Esophagus mucosa (tissue), 1 donor: Measurements from ENCODE around the gene THADA. TPM values are rescaled to one million over a fixed set of nuclear protein-coding genes. Genes with fewer than 3 reads are reported as not detected.

ENCODE experiments used
- ATAC-seq: fragments of 200-7000 bp; cut with Tn5 transposase; one replicate; pipeline ENCODE4 v1.9.1; 2020
- total RNA-seq: library from RNA; stranded (reverse); gene quantifications from one replicate; pipeline ENCODE4 v1.2.4, GENCODE V29; 2023
- donor health status: DM: yes; HTN: yes; CAD: no.

Gene THADA
- total RNA-seq, 1 donor from 2014 or later, result 20.8 TPM

- ATAC-seq, result no peak
Measured at GRCh38 chr2:43376523-43377198, 219.2 kb downstream of the THADA start.

GRCh38 chr2:43375746-43376522 lies 219.9 kb downstream of the THADA start:
- no peak for ATAC-seq

- no peak for ATAC-seq
Measured at GRCh38 chr2:43372416-43373081, 223.3 kb downstream of the THADA start.

GRCh38 chr2:43370705-43371104 lies 225.1 kb downstream of the THADA start:
- ATAC-seq, result no peak

GRCh38 chr2:43370146-43370545 lies 225.7 kb downstream of the THADA start:
- ATAC-seq, result no peak

GRCh38 chr2:43368483-43369385 lies 227.1 kb downstream of the THADA start:
- ATAC-seq, result no peak

- ATAC-seq, result no peak
Measured at GRCh38 chr2:43367012-43367782, 228.6 kb downstream of the THADA start.

GRCh38 chr2:43363120-43363519 lies 232.7 kb downstream of the THADA start:
- no peak for ATAC-seq

GRCh38 chr2:43361286-43361685 lies 234.6 kb downstream of the THADA start:
- no peak for ATAC-seq

GRCh38 chr2:43360137-43360536 lies 235.7 kb downstream of the THADA start:
- no peak for ATAC-seq

- no peak for ATAC-seq
Measured at GRCh38 chr2:43358410-43359201, 237.2 kb downstream of the THADA start.

- ATAC-seq, result no peak
Measured at GRCh38 chr2:43356774-43357173, 239.1 kb downstream of the THADA start.

GRCh38 chr2:43355399-43355798 lies 240.4 kb downstream of the THADA start:
- ATAC-seq, result no peak

GRCh38 chr2:43349904-43350303 lies 245.9 kb downstream of the THADA start:
- no peak for ATAC-seq

- ATAC-seq, result no peak
Measured at GRCh38 chr2:43348908-43349661, 246.8 kb downstream of the THADA start.

- ATAC-seq, result no peak
Measured at GRCh38 chr2:43347746-43348145, 248.1 kb downstream of the THADA start.

- no peak for ATAC-seq
Measured at GRCh38 chr2:43346602-43347567, 249.0 kb downstream of the THADA start.

- ATAC-seq, result no peak
Measured at GRCh38 chr2:43345872-43346271, 250.0 kb downstream of the THADA start.

- no peak for ATAC-seq
Measured at GRCh38 chr2:43345391-43345813, 250.4 kb downstream of the THADA start.
